NCI-H2029 (cell line): ENCODE measurements around the gene TMEM134.

Experiments used
- DNase-seq: peaks from one replicate; lab custom pipeline; 2025; lab: John Stamatoyannopoulos, UW

Gene TMEM134

DNA sequence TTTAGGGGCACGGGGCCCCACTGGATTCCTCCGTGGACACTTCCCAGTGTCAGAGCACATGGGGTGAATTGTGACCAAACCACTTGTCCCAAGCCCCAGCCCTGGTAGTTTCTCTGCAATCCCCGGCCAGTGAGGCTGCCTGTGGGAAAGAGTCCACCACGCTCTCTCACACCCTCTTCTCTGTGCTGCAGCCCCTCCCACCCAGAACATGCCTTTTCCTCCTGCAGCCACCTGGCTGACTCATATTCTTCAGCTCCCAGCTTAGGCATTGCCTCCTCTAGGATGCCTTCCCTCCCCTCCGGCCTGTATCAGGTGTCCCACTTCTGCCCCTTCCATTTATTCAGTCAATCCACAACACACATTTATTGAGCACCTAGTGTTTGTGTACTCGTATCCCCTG, 46.2 kb downstream of the TMEM134 start:
- no peak for DNase-seq

DNA sequence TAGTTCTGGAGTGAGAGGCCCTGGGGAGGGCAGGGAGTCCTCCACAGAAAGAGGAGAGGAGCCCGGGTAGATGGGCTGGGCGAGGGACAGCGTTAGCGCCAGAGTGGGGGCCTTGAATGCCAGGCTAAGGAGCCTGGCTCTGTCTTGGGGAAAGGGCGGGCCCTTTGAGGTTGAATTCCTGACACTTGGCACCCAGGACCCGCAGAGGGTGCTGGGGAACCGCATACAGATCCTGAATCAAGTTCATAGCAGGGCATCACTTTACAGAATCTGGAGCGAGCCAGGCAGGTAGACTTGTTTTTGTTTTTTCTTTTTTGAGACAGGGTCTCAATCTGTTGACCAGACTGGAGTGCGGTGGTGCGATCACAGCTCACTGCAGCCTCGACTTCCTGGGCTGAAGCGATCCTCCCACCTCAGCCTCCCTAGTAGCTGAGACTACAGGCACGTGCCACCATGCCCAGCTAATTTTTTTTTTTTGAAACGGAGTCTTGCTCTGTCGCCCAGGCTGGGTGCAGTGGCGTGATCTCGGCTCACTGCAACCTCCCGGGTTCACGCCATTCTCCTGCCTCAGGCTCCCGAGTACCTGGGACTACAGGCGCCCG, 47.5 kb downstream of the TMEM134 start:
- DNase-seq = no peak

DNA sequence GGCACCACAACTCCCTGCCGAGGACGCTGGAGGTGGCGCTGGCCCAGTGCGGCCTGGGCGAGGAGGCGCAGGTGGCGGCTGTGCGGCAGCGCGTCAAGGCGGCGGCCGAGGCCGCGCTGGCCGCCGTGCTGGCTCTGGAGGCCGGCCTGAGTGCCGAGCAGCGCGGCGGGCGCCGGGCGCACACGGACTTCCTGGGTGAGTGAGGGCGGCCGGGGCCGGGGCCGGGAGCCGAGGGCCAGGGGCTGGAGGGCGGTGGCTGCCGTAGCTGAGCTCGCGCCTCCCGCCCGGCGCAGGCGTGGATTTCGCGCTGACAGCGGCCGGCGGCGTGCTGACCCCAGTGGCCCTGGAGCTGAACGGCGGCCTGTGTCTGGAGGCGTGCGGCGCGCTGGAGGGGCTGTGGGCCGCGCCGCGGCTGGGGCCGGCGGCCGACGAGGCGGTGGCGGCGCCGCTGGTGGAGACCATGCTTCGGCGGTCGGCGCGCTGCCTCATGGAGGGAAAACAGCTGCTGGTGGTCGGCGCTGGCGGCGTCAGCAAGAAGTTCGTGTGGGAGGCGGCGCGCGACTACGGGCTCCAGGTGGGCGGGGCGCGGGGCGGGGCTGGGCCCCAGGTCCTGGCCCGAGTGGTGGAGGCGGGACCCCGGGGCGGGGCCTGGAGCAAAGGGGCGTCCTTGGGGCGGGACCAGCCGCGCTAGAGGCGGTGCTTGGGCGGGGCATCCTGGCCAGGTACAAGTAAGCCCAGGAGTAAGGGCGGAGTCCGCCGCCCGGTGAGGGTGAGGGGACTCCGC, 48.2 kb downstream of the TMEM134 start:
- peak; percentile 86 for DNase-seq

DNA sequence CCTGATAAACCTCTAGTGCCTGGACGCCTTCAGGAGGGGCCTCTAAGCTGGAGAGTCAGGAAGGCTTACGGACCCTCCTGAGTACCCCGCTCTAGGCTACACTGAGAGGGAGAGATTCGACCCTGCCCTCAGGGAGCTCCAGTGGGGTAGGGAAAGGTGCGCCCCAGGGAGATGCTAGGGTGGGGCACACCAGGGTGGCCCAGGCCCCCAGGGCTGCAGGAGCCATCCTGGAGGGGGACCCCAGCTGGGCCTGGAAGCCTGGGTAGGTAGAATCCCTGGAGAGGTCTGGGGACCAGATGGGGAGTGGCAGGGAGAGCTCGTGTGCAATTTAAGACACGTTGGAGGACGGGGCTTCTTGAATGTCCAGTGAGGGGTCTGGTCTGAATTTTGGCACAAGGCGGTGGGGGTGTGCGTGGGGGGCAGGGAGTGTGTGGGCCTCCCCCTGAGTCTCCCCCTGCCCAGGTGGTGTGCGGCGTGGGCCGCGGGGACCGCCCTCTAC, 48.9 kb downstream of the TMEM134 start:
- DNase-seq = no peak

DNA sequence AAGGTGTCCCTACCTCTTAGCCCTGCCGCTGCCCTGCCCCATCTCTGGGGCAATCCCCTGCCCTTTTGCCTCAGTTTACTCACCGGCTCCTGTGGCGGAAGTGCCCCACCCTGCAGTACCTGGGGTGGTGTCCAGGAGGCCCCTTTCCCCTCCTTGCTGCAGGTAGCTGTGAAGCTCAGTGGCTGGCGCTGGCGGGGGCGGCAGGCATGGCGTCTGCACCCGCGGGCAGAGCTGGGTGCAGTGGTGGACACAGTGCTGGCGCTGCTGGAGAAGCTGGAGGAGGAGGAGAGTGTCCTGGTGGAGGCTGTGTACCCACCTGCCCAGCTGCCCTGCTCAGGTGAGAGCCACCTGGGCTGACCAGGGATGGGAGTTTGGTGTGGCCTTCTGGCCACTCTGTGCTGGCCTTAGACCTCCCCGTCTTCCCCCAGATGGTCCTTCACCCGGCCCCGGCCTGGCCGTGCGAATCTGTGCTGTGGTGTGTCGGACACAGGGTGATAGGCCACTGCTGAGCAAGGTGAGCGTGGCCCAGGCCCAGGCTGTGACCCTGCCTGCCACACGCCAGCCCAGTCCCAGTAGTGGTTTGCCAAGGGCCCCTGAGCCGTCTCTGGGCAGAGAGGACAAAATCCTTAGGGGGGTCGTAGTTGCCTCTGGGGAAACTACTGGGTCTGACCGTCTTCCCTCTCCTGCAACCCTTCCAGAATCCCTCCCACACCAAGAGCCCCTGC, 49.6 kb downstream of the TMEM134 start:
- DNase-seq = no peak

DNA sequence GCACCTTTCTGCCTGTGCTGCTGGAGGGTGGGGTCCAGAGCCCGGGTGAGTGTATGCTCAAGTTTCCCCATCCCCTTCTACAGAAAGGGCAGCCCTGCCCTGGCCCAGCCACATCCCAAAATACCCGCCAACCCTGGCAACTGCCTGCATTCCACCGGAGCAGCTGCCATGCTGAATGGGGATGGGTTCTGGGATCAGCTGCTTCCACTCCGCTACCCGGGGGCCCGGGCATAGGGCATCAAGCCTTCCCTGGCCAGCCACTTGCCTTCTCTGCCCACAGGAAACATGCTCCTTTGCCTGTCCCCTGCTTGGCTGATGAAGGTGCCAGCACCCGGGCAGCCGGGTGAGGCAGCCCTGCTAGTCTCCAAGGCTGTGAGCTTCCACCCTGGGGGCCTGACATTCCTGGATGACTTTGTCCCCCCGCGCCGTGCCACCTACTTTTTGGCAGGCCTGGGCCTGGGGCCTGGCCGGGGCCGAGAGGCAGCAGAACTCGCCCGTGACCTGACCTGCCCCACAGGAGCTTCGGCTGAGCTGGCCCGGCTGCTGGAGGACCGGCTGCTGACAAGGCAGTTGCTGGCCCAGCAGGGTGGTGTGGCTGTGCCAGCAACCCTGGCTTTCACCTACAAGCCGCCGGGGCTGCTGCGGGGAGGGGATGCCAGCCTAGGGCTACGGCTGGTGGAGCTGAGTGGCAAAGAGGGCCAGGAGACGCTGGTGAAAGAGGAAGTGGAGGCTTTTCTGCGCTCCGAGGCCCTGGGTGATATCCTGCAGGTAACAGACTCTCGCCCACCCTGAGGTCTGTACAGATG, 50.4 kb downstream of the TMEM134 start:
- no peak for DNase-seq

DNA sequence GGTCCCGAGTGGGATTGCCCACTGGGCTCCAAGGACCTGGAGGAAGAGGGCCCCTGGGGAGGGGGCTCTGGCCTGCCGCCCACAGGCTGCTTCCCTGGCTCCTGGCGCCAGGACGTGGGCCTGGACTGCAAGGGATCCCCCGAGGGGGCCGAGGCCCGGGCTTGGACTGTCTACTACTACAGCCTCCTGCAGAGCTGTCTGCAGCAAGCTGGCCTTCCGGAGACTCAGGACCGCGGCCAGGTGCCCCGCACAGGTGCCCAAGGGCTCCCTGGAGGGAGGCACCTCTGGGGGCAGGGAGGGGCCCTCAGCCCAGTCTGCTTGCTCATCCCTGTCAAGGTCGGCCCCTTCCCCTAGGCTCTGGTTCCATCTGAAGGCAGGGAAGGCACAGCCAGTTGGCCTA, 51.6 kb downstream of the TMEM134 start:
- no peak for DNase-seq

DNA sequence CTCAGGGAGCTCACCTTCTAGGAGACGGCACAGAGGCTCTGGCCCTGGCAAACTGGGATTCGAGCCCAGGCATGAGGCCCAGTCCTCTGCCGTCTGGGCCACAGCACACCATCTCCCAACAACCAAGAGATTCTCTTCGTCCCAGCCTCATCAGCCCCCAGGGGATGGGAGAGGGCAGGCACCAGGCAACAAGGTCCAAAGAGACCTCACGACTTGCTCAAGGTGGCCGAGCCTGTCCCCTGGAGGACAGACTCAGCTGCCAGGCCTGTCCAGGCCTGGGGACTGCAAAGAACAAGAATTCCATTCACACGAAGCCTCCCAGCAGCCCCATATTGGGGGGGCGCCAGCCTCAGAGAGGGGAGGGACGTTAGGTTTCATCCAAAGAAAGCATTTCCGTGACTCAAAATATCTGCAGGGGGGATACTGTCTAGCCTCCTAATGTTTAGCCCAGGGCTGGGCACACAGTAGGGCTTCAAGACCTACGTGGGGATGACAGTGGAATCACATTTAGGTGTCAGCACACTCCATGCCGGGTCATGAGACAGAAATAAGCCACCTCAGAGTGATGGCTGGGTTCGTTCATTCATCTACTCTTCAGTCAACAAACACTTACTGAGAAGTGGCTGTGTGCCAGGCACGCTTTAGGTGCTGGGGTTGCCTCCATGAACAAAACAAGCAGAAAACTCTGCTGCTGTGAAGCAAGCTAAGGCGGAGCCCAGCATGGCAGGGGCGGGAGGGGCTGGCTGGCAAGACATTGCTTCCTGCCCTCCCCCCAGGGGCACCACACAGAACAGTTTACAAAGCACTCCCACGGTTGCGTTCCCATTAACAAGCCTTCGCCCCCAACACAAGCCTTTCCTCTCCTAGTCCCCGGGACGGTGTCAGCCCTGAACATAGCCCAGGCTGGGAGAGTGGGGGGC, 52.4 kb downstream of the TMEM134 start:
- DNase-seq = peak; percentile 80

DNA sequence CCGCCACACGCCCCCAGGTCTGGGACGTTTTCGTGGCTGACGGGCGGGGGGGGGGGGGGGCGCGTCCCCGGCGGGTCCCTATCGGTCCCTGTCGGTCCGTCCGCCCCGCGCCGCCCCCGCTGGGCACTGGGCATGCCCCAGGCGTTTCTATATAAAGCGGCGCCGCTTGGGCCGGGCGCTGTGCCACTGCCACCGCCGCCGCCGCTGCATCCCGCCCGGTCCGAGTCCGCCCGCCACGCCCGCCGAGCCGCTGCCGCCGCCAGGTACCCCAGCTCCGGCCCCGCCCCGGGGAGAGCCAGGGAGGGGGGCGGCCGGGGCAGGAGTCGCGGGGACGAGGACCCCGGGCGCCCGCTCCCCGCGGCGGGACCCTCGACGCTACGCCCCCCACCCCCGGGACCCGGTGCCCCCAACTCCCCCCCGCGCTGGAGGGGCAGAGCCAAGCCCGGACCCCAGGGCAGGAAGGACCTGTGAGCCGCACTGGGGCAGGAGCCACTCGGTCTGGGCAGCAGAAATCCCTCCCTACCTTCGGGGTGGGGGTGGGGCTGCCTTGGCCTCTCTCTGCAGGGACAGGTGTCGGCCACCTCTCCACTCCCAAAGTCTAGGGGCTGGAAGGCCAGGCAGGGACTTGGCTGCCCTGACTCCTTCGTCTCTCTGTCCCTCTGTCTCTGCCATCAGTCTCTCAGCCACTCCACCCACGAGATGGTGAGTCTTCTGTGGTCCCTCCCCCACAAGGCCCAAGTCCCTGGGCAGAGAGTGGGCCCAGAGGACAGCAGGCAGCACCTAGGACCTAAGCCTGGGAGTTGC, 53.3 kb downstream of the TMEM134 start, which contains the start of gene CARNS1:
CARNS1 (plus strand) TSS at position 178 of the 804 bp plus-strand sequence; CDS start at position 700, 522 bp downstream.
- DNase-seq = peak; percentile 18

DNA sequence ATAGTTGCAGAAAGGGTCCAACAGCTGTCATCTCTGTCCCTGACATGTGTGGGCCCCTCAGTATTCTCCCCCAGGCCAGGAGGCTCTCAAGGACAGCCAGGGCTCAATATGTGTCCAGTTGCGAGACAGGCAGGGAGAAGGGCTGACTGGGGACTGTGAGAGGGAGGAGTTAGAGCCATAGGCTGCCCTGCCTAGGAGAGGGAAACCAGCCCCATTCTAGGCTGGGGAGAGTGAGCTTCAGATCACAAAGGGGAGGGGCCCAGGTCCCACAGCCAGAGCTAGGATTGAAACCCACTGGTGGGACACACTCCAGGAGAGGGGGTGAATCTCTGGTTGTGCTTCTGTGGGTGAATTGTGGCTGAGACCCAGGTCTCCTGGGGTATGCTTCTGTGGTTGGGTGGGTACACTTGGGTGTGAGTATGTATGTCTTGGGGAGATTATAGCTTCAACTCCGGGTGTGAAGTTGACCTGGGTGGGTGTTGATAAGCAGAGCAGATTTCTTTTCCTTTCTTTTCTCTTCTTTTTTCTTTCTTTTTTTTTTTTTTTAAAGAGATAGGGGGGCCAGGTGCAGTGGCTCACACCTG, 55.7 kb downstream of the TMEM134 start:
- DNase-seq = no peak

DNA sequence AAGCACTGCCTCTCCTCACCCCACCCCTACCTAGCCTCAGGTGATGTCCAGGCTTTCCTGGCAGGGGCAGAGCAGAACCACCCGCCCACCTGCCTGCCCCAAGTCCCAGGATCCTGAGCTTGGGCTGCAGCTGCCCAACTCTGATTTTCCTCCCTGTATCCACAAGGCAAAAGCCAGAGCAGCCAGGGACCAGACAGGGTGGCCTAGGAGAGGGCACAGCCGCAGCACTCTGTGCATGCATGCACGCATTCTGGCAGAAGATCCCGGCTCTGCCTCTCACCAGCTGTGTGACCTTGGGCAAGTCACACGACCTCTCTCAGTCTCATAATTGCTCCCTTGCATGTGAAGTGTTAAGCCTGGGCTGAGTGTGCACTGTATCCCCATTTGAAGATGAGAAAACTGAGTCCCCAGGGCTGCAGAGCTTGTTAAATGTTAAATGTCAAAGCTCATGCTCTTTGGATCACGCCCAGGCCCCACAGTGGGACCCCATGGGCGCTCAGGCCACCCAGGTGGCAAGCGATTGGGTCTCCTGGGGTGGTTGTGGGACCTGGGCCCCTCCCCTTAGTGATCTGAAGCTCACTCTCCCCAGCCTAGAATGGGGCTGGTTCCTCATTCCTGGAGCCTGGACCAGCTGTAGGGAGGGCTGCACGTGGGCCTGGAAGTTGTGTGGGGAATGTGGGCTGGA, 56.4 kb downstream of the TMEM134 start:
- DNase-seq = no peak

DNA sequence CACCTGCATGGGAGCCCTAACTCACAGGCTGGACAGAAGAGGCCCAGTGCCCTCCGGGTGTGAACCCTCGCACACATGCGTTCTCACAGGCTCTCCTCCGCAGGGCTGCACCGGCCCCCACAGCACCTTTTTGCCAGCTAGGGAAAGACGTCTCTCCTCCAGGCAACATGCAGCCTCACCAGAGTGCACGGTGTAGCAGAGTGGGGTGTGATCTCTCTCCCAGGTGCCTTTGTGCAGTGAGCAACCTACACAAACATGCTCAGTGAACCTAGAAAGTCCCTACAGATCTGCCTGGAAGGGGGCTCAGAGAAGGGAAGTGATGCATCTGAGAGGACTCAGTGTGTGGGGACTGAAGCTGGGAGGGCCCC, 57.3 kb downstream of the TMEM134 start:
- no peak for DNase-seq
